HG02588 (cell line): ENCODE data around the gene KCTD8.

Source experiments
- ATAC-seq: cut with Tn5 transposase; IDR thresholded peaks from one replicate; pipeline ENCODE4 v1.9.1; 2021; ENCODE audit warnings: mild to moderate bottlenecking, moderate library complexity; ENCODE audit not compliant: unreplicated experiment

The KCTD8 gene

GRCh38 chr4:44448521-44449461 is at the start of gene KCTD8:
Gene KCTD8 (minus strand): TSS chr4:44448809.
- peak; percentile 97 for ATAC-seq

- ATAC-seq, result no peak
These were observed 46.4 kb upstream of the KCTD8 start for GRCh38 chr4:44494810-44495701.

- no peak for ATAC-seq
These were observed 45.3 kb upstream of the KCTD8 start for GRCh38 chr4:44493924-44494323.

GRCh38 chr4:44487341-44487740 is 38.7 kb upstream of the KCTD8 start:
- ATAC-seq, result no peak

- no peak for ATAC-seq
These were observed 31.1 kb upstream of the KCTD8 start for GRCh38 chr4:44479731-44480130.

- ATAC-seq, result no peak
These were observed 13.7 kb upstream of the KCTD8 start for GRCh38 chr4:44462259-44462658.

GRCh38 chr4:44447563-44448504 is 775 bp downstream of the KCTD8 start:
- peak; percentile 5 for ATAC-seq

- no peak for ATAC-seq
These were observed 1.6 kb downstream of the KCTD8 start for GRCh38 chr4:44446801-44447562.

GRCh38 chr4:44446191-44446590 is 2.4 kb downstream of the KCTD8 start:
- ATAC-seq, result no peak

GRCh38 chr4:44438687-44439086 is 9.9 kb downstream of the KCTD8 start:
- ATAC-seq, result no peak

- no peak for ATAC-seq
These were observed 14.4 kb downstream of the KCTD8 start for GRCh38 chr4:44434247-44434646.

GRCh38 chr4:44425614-44426208 is 22.9 kb downstream of the KCTD8 start:
- ATAC-seq, result no peak

- ATAC-seq, result no peak
These were observed 25.7 kb downstream of the KCTD8 start for GRCh38 chr4:44422912-44423311.

GRCh38 chr4:44421330-44422065 is 27.1 kb downstream of the KCTD8 start:
- ATAC-seq, result no peak

GRCh38 chr4:44415251-44415650 is 33.4 kb downstream of the KCTD8 start:
- ATAC-seq, result no peak

- no peak for ATAC-seq
These were observed 80.0 kb downstream of the KCTD8 start for GRCh38 chr4:44368413-44369167.

GRCh38 chr4:44354172-44354571 is 94.4 kb downstream of the KCTD8 start:
- ATAC-seq, result no peak

GRCh38 chr4:44351069-44351468 is 97.5 kb downstream of the KCTD8 start:
- no peak for ATAC-seq
